Stimulated activated naive B cell treated with anti-CD40 and anti-IgM and Interleukin-4, amounts not matched to agents 10 μg/mL and 1 μg/mL and 100 μg/mL, for 72 hours (primary cell): ENCODE data around the gene CAMK1.

Experiments
- ATAC-seq, 2 donors: fragments of 150-1000 bp; cut with Tn5 transposase; replicated peaks; 2 replicates each; pipeline ENCODE4 v1.10.0; 2021; ENCODE audit warnings: moderate library complexity in 1 of 2
- DNase-seq: peaks from one replicate; pipeline ENCODE4 v3.0.0; 2021
- H3K27ac Mint-ChIP-seq: one replicate; pipeline ENCODE4 v1.8.0; 2022; ENCODE audit warnings: mild to moderate bottlenecking, mixed read lengths
- H3K27me3 Mint-ChIP-seq, 2 donors: one replicate each; pipeline ENCODE4 v1.8.0; 2022; ENCODE audit warnings: mixed read lengths in 2 of 2
- H3K36me3 Mint-ChIP-seq, 2 donors: one replicate each; pipeline ENCODE4 v1.8.0; 2022; ENCODE audit warnings: mixed read lengths in 2 of 2, mild to moderate bottlenecking in 1 of 2
- H3K4me1 Mint-ChIP-seq, 2 donors: one replicate each; pipeline ENCODE4 v1.8.0; 2022; ENCODE audit warnings: mixed read lengths in 2 of 2, mild to moderate bottlenecking in 1 of 2
- H3K4me3 Mint-ChIP-seq, 2 donors: one replicate each; pipeline ENCODE4 v1.8.0; 2022; ENCODE audit warnings: mild to moderate bottlenecking in 2 of 2, mixed read lengths in 2 of 2, moderate library complexity in 1 of 2
- H3K9me3 Mint-ChIP-seq, 2 donors: one replicate each; pipeline ENCODE4 v1.8.0; 2022; ENCODE audit warnings: mixed read lengths in 2 of 2, mild to moderate bottlenecking in 1 of 2

The CAMK1 gene

DNA sequence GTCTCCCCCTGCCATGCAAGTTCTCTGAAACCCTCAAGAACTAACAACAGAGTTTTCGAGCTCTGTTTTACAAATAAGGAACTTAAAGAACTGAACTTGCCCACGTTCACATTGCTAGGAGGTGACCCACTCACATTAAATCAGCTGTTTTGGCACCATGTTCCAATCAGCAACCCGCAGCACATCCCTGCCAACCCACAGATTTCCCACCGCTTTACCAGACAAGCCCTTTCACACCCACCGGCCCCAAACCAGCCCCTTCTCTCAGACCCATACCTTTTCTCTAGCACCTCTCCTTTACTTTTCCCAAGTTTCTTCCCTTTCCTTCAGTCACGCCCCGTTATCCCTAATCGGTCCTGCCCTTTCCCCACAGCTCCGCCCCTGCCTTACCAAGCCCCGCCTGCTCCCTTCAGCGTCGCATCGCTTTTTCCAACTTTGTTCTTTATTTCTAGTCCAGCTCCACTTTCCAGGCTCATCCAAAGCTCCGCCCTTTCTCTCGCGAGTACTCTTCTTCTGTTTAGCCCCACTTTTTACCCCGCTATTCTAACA, 39.0 kb downstream of the CAMK1 start:
- Mint-ChIP-seq H3K4me1 (peaks cover 42 to 62% of the 10 kb centered on the region in 2 donors), H3K27ac (peak overlapping the region; percentile 99), H3K36me3 (peaks cover 10 to 28% of the 10 kb centered on the region in 2 donors), H3K9me3 (no peaks in the 10 kb centered on the region), H3K4me3 (peak overlapping the region; percentile 87 to 94), H3K27me3 (no peaks in the 10 kb centered on the region)
- ATAC-seq: peak; percentile 45 to 46
- DNase-seq: no peak

DNA sequence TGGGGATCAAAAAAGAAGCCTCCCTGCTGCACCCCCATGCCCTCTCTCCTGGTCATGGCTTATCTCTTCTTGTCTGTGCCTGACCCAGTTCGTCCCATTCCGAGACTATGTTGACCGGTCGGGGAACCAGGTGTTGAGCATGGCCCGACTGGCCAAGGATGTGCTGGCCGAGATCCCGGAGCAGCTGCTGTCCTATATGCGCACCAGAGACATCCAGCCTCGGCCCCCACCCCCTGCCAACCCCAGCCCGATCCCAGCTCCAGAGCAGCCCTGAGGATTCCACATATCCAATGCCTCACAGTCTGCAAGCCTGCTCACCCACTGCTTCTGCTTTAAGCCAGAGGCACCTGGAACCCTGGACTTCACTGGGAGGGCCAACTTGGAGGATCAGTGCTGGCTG, 40.3 kb downstream of the CAMK1 start:
- no peaks in the 10 kb centered on the region for H3K27me3 Mint-ChIP-seq
- peak overlapping the region in 1 of 2 donors; percentile 42 for H3K4me3 Mint-ChIP-seq
- no peak for ATAC-seq
- H3K27ac Mint-ChIP-seq: no peak overlapping the region
- peaks cover 37 to 51% of the 10 kb centered on the region in 2 donors for H3K4me1 Mint-ChIP-seq
- H3K9me3 Mint-ChIP-seq: no peaks in the 10 kb centered on the region
- DNase-seq: no peak
- peaks cover 3 to 18% of the 10 kb centered on the region in 2 donors for H3K36me3 Mint-ChIP-seq

GRCh38 chr3:9727743-9728142, 42.0 kb downstream of the CAMK1 start:
- Mint-ChIP-seq H3K4me1 (peaks cover 21 to 34% of the 10 kb centered on the region in 2 donors), H3K4me3 (peak overlapping the region in 1 of 2 donors; percentile 90), H3K27ac (no peak overlapping the region), H3K36me3 (peaks cover 3 to 5% of the 10 kb centered on the region in 2 donors), H3K9me3 (no peaks in the 10 kb centered on the region), H3K27me3 (no peaks in the 10 kb centered on the region)
- no peak for DNase-seq
- no peak for ATAC-seq

GRCh38 chr3:9727041-9727595, 42.6 kb downstream of the CAMK1 start:
- DNase-seq: peak; percentile 54
- no peaks in the 10 kb centered on the region for H3K9me3 Mint-ChIP-seq
- peak overlapping the region; percentile 78 to 90 for H3K4me3 Mint-ChIP-seq

GRCh38 chr3:9725775-9726515, 43.8 kb downstream of the CAMK1 start:
- H3K4me3 Mint-ChIP-seq: no peak overlapping the region
- no peak overlapping the region for H3K27ac Mint-ChIP-seq
- no peaks in the 10 kb centered on the region for H3K9me3 Mint-ChIP-seq
- no peaks in the 10 kb centered on the region for H3K27me3 Mint-ChIP-seq
- no peaks in the 10 kb centered on the region for H3K36me3 Mint-ChIP-seq
- DNase-seq (no peak), ATAC-seq (no peak)
- peaks cover 21 to 36% of the 10 kb centered on the region in 2 donors for H3K4me1 Mint-ChIP-seq

More at GRCh38 chr3:9727041-9727595, 42.6 kb downstream of the CAMK1 start:
- Mint-ChIP-seq H3K27ac (peak overlapping the region; percentile 48), H3K4me1 (peaks cover 18 to 28% of the 10 kb centered on the region in 2 donors), H3K27me3 (no peaks in the 10 kb centered on the region), H3K36me3 (no peaks in the 10 kb centered on the region)
- ATAC-seq: peak; percentile 37 to 41

DNA sequence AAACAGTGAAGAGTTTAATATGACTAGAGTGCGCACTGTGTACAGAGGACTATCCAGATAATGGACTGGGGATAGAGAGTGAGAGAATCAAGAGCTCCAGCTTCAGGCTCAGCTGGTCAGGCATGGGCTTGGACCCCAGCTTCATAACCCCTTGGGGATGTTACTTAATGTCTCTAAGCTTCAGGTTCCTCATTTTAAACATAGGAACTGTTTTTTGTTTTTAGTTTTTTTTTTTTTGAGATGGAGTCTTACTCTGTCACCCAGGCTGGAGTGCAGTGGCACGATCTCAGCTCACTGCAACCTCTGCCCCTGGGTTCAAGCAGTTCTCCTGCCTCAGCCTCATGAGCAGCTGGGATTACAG, 48.1 kb downstream of the CAMK1 start:
- Mint-ChIP-seq H3K27ac (peak overlapping the region; percentile 78), H3K4me3 (no peak overlapping the region), H3K27me3 (no peaks in the 10 kb centered on the region), H3K4me1 (peaks cover 5 to 11% of the 10 kb centered on the region in 2 donors), H3K9me3 (no peaks in the 10 kb centered on the region), H3K36me3 (no peaks in the 10 kb centered on the region)
- ATAC-seq: peak; percentile 25 to 33
- no peak for DNase-seq

DNA sequence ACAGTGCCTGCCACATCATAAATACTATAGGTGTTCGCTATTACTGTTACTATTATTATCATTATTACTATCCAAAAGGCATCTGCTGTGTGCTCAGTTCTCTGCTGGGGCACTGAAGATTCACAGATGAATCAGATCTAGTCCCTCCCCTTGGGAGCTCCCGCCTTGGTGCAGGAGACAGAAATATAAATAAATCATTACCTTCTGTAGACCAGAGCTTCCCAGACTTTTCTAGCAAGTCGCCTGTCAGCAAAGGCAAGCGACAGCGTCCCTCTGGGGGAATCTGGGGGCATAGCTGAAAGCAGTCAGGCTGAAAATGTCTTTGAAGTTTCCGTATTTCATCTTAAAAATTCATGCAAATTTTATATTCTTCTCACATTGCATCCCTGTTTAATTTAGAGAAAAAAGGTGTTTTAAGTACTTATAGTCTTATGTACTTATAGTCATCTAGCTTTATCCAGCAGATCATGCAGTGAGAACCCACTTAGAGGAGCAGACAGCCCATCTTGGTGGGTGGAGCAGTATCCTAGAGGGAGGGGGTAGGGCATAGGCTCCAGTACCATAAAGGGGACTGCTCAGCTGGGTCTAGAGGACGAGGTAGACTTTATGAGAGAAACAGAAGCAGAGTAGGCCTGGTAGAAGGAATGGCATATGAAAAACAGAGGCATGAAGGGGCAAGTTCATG, 48.6 kb downstream of the CAMK1 start:
- no peaks in the 10 kb centered on the region for H3K9me3 Mint-ChIP-seq
- H3K27me3 Mint-ChIP-seq: no peaks in the 10 kb centered on the region
- peaks cover 5 to 8% of the 10 kb centered on the region in 2 donors for H3K4me1 Mint-ChIP-seq
- H3K27ac Mint-ChIP-seq: peak overlapping the region; percentile 78
- ATAC-seq: peak; percentile 38 to 41
- no peak overlapping the region for H3K4me3 Mint-ChIP-seq
- DNase-seq: no peak
- no peaks in the 10 kb centered on the region for H3K36me3 Mint-ChIP-seq

- no peak overlapping the region for H3K27ac Mint-ChIP-seq
- H3K4me1 Mint-ChIP-seq: peaks cover 6 to 13% of the 10 kb centered on the region in 2 donors
- DNase-seq (no peak), ATAC-seq (no peak)
- no peaks in the 10 kb centered on the region for H3K9me3 Mint-ChIP-seq
- H3K36me3 Mint-ChIP-seq: peaks cover 0 to 2% of the 10 kb centered on the region in 2 donors
- H3K4me3 Mint-ChIP-seq: no peak overlapping the region
- H3K27me3 Mint-ChIP-seq: peaks cover 4 to 5% of the 10 kb centered on the region in 2 donors
Observed at GRCh38 chr3:9718118-9718517, 51.6 kb downstream of the CAMK1 start.

DNA sequence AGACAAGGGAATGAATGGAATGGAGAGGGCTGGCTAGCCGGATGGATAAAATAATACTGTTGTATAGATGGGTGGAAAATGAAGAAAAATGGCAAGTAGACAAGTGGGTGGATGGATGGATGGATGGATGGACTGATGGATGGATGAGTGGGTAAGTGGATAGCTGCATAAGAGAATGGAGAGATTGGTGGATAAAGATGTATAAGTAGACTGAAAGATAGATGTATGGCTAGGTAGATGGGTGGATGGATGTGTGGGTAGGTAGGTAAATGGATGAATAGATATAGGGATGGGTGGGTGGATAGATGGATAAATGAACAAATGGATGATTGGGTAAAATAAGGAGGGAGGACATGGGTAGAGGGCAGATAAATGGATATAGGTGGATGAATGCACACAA, 52.2 kb downstream of the CAMK1 start:
- no peak for DNase-seq
- no peak overlapping the region for H3K4me3 Mint-ChIP-seq
- H3K27ac Mint-ChIP-seq: no peak overlapping the region
- peaks cover 0 to 2% of the 10 kb centered on the region in 2 donors for H3K36me3 Mint-ChIP-seq
- H3K4me1 Mint-ChIP-seq: peaks cover 6 to 13% of the 10 kb centered on the region in 2 donors
- no peak for ATAC-seq
- peaks cover 7 to 8% of the 10 kb centered on the region in 2 donors for H3K27me3 Mint-ChIP-seq
- H3K9me3 Mint-ChIP-seq: no peaks in the 10 kb centered on the region

GRCh38 chr3:9716801-9717555, 52.8 kb downstream of the CAMK1 start:
- Mint-ChIP-seq H3K4me3 (no peak overlapping the region), H3K9me3 (no peaks in the 10 kb centered on the region), H3K27me3 (peaks cover 7 to 10% of the 10 kb centered on the region in 2 donors)

DNA sequence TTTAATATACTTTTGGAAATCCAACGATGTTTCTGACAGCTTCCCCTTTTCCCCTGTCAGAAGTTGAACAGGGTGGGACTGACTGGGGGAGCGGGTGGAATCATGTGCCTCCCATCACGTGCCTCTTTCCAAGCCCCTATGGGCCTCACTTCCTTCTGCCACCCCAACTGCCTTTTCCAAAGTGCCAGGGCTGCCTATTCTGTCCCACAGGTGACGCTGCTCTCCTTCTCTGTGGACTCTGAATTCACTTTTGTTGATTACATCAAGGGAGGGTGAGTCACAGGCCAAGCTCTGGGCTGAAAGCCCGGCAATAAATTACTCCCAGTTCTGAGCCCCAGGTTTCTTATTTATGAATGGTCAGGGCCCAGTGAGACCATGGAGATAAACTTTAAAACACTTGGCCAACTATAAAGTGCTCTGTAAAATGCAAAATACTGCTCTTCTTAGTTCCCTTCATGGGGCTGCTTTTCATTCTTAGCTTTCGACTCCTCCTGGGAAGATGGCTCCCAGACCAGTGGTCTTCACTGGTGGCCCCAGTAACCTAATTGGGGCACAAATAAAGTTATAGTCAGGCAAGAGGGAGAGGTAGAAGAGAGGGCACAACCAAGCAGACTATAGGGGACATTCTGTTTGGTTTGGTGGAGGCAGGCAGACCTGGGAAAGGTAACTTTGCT, 53.8 kb downstream of the CAMK1 start:
- H3K36me3 Mint-ChIP-seq: peaks cover 0 to 2% of the 10 kb centered on the region in 2 donors
- no peak overlapping the region for H3K27ac Mint-ChIP-seq
- H3K4me3 Mint-ChIP-seq: no peak overlapping the region
- ATAC-seq (peak; percentile 60 to 78), DNase-seq (no peak)
- no peaks in the 10 kb centered on the region for H3K9me3 Mint-ChIP-seq
- peaks cover 10 to 14% of the 10 kb centered on the region in 2 donors for H3K27me3 Mint-ChIP-seq
- peaks cover 2 to 5% of the 10 kb centered on the region in 2 donors for H3K4me1 Mint-ChIP-seq

More at GRCh38 chr3:9716801-9717555, 52.8 kb downstream of the CAMK1 start:
- no peak for DNase-seq
- H3K4me1 Mint-ChIP-seq: peaks cover 6 to 13% of the 10 kb centered on the region in 2 donors
- H3K36me3 Mint-ChIP-seq: peaks cover 0 to 2% of the 10 kb centered on the region in 2 donors
- ATAC-seq: no peak
- no peak overlapping the region for H3K27ac Mint-ChIP-seq

GRCh38 chr3:9715136-9715535, 54.6 kb downstream of the CAMK1 start:
- peak in 1 of 2 donors; percentile 25 for ATAC-seq
- no peak overlapping the region for H3K27ac Mint-ChIP-seq

DNA sequence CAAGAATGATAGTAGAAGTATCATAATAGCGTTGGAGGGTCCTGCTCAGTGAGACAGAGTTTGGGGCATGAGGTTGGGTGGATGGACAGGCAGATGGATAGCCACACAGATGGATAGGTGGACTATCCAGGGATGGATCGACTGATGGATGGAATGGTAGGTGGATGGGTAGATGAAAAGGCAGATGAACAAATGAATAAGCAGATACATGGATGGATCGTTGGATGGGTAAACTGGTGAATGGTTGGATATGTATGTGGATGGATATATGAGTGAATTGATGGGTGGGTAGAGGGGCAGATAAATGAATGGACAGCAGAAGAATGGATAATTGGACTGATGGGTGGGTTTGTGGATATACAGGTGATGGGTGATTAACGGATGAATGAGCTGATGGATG, 56.6 kb downstream of the CAMK1 start:
- Mint-ChIP-seq H3K4me3 (no peak overlapping the region), H3K4me1 (peaks cover 5% of the 10 kb centered on the region in 2 donors), H3K36me3 (peaks cover 2 to 3% of the 10 kb centered on the region in 2 donors), H3K9me3 (no peaks in the 10 kb centered on the region), H3K27me3 (peaks cover 13 to 14% of the 10 kb centered on the region in 2 donors), H3K27ac (no peak overlapping the region)
- DNase-seq: no peak
- no peak for ATAC-seq

More at GRCh38 chr3:9715136-9715535, 54.6 kb downstream of the CAMK1 start:
- peaks cover 10 to 14% of the 10 kb centered on the region in 2 donors for H3K27me3 Mint-ChIP-seq
- H3K9me3 Mint-ChIP-seq: no peaks in the 10 kb centered on the region
- H3K4me1 Mint-ChIP-seq: peaks cover 4 to 5% of the 10 kb centered on the region in 2 donors
- peaks cover 0 to 2% of the 10 kb centered on the region in 2 donors for H3K36me3 Mint-ChIP-seq
- no peak for DNase-seq
- no peak overlapping the region for H3K4me3 Mint-ChIP-seq
